Activated naive CD8-positive, alpha-beta T cell treated with anti-CD3 and anti-CD28 coated beads, Interleukin-2, amount 50 U/mL, for 24 hours (primary cell): ENCODE results near the gene OR5K2.

Experiments used
- ATAC-seq: fragments of 150-1000 bp; cut with Tn5 transposase; one replicate; pipeline ENCODE4 v1.10.0; 2021
- DNase-seq: peaks from one replicate; pipeline ENCODE4 v3.0.0; 2021
- H3K27ac Mint-ChIP-seq: one replicate; pipeline ENCODE4 v1.8.0; 2021; ENCODE audit warnings: mild to moderate bottlenecking, mixed read lengths
- H3K27me3 Mint-ChIP-seq: one replicate; pipeline ENCODE4 v1.8.0; 2021; ENCODE audit warnings: mixed read lengths
- H3K36me3 Mint-ChIP-seq: one replicate; pipeline ENCODE4 v1.8.0; 2021; ENCODE audit warnings: low read depth, mixed read lengths
- H3K4me1 Mint-ChIP-seq: one replicate; pipeline ENCODE4 v1.8.0; 2021; ENCODE audit warnings: mixed read lengths
- H3K4me3 Mint-ChIP-seq: one replicate; pipeline ENCODE4 v1.8.0; 2021; ENCODE audit warnings: mild to moderate bottlenecking, moderate library complexity, mixed read lengths
- H3K9me3 Mint-ChIP-seq: one replicate; pipeline ENCODE4 v1.8.0; 2021; ENCODE audit warnings: mixed read lengths

Gene OR5K2

GRCh38 chr3:98512576-98512975, 15.1 kb downstream of the OR5K2 start:
- no peaks in the 10 kb centered on the region for H3K9me3 Mint-ChIP-seq
- no peak overlapping the region for H3K27ac Mint-ChIP-seq
- ATAC-seq = no peak
- peaks cover 37% of the 10 kb centered on the region for H3K4me1 Mint-ChIP-seq
- peaks cover 48% of the 10 kb centered on the region for H3K36me3 Mint-ChIP-seq
- no peak overlapping the region for H3K4me3 Mint-ChIP-seq
- DNase-seq = no peak
- no peaks in the 10 kb centered on the region for H3K27me3 Mint-ChIP-seq

DNA sequence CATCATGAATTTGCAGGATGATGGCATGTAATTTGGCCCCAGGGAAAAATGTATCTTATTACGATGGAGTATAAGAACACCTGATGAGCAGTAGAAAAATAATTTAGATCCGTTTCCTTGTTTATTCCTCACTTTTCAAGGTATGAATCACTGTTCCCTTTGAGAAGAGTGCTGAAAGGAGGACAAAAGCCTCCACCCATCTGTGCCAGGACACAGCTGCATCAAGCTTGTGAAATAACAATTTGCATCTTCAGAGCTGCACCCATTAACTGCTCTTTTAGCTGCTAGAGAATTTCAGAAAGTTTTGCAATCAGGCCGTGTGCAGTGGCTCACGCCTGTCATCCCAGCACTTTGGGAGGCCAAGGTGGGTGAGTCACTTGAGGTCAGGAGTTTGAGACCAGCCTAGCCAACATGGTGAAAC, 15.6 kb downstream of the OR5K2 start:
- no peak overlapping the region for H3K27ac Mint-ChIP-seq
- DNase-seq (no peak), ATAC-seq (no peak)
- H3K9me3 Mint-ChIP-seq = no peaks in the 10 kb centered on the region
- no peaks in the 10 kb centered on the region for H3K27me3 Mint-ChIP-seq
- H3K4me3 Mint-ChIP-seq = no peak overlapping the region
- H3K36me3 Mint-ChIP-seq = peaks cover 52% of the 10 kb centered on the region
- peaks cover 43% of the 10 kb centered on the region for H3K4me1 Mint-ChIP-seq

DNA sequence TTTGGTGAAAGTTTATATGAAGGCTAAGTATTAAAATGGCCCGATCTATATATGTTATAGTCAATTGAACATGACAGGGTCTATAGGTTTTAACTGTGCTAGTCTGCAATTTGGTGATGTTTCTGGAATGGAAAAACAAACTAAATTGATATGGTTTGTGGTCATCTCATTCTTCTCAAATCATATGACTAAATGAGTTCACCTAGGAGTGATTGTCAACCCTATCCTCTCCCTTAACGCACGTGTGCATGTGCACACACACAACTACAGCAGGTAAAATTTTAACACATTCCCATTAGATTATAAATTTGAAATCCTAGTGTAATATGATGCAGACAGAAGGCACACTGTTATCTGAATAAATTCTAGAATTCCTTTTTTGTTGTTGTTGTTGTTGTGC, 16.3 kb downstream of the OR5K2 start:
- Mint-ChIP-seq H3K36me3 (peaks cover 57% of the 10 kb centered on the region), H3K9me3 (no peaks in the 10 kb centered on the region), H3K27ac (no peak overlapping the region), H3K4me3 (no peak overlapping the region), H3K4me1 (peaks cover 46% of the 10 kb centered on the region), H3K27me3 (no peaks in the 10 kb centered on the region)
- no peak for DNase-seq
- ATAC-seq = peak; percentile 70

DNA sequence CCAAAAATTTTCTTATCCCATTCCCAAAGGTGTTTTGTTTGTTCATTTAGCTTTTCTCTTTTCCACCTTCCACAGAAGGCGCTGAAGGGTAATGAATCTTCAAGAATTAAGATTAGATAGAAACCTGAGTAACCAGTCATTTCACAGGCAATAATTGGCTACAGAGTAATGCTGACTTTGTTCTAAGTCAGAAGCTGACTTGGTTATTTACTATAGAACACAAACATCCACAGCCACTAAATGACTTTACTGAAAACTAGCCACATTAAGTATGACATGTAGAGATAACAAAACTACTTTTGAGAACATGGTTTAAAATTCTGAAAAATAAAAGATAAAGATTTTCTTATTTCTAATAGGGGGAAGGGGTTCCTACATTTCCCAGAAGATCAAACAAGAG, 17.5 kb downstream of the OR5K2 start:
- Mint-ChIP-seq H3K36me3 (peaks cover 68% of the 10 kb centered on the region), H3K27ac (no peak overlapping the region), H3K27me3 (no peaks in the 10 kb centered on the region), H3K4me1 (peaks cover 58% of the 10 kb centered on the region), H3K4me3 (no peak overlapping the region), H3K9me3 (no peaks in the 10 kb centered on the region)
- DNase-seq = no peak
- no peak for ATAC-seq

DNA sequence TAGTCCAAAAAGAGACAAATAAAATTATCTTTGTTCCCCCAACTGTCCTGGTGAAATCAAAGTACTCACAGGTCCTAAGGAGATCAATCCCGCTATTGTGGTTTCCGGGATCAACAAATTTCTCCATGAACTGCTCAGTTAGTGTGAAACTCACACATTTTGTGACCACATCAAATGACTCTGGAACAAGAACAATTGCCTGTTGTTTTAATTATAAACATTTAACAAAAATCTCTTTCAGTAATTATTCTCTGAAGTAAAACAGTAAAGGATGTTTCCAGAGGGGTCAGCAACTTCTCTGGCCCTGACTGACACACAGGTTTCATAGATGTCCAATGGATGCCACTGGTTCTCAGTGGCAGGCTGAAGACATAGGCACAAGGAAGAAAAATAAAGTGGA, 21.3 kb downstream of the OR5K2 start:
- Mint-ChIP-seq H3K27me3 (no peaks in the 10 kb centered on the region), H3K27ac (peak overlapping the region; percentile 59), H3K4me1 (peaks cover 72% of the 10 kb centered on the region), H3K4me3 (peak overlapping the region; percentile 97), H3K9me3 (no peaks in the 10 kb centered on the region), H3K36me3 (peaks cover 71% of the 10 kb centered on the region)
- DNase-seq (no peak), ATAC-seq (no peak)

DNA sequence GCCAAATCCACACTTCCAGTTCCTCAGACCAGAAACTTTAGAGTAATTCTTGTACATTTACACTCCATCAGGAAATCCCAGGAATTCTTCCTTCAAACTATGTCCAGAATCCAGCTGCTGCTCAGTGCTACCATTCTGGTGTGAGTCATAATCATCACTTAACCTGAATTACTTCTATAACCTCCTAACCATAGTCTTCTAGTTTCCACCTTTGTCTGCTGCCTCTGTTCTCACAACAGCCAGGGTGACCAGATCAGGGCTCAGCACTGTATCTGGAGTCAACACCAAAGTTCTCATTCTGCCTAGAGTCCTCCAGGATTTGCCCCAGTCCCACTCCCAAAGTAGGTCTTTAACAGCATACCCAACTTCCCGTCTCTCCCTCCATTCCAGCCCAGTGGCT, 21.9 kb downstream of the OR5K2 start:
- H3K4me3 Mint-ChIP-seq = peak overlapping the region; percentile 97
- H3K36me3 Mint-ChIP-seq = peaks cover 67% of the 10 kb centered on the region
- ATAC-seq = no peak
- DNase-seq = no peak
- peaks cover 68% of the 10 kb centered on the region for H3K4me1 Mint-ChIP-seq
- H3K27ac Mint-ChIP-seq = peak overlapping the region; percentile 59
- H3K27me3 Mint-ChIP-seq = no peaks in the 10 kb centered on the region
- no peaks in the 10 kb centered on the region for H3K9me3 Mint-ChIP-seq

- H3K36me3 Mint-ChIP-seq = peaks cover 45% of the 10 kb centered on the region
- no peaks in the 10 kb centered on the region for H3K9me3 Mint-ChIP-seq
- H3K27ac Mint-ChIP-seq = peak overlapping the region; percentile 93
- peaks cover 67% of the 10 kb centered on the region for H3K4me1 Mint-ChIP-seq
- H3K4me3 Mint-ChIP-seq = peak overlapping the region; percentile 97
- peak; percentile 52 for DNase-seq
- ATAC-seq = peak; percentile 53
- H3K27me3 Mint-ChIP-seq = no peaks in the 10 kb centered on the region
These were observed 24.5 kb downstream of the OR5K2 start for GRCh38 chr3:98521897-98522543.

- Mint-ChIP-seq H3K4me3 (peak within 1 kb of the TSS; percentile 97), H3K27me3 (no peaks in the 10 kb centered on the region), H3K9me3 (no peaks in the 10 kb centered on the region), H3K36me3 (peaks cover 45% of the 10 kb centered on the region), H3K4me1 (peaks cover 67% of the 10 kb centered on the region), H3K27ac (peak within 1 kb of the TSS; percentile 93)
- DNase-seq = peak; percentile 93
- ATAC-seq = peak; percentile 97
These were observed 25.2 kb downstream of the OR5K2 start, which contains the start of gene CLDND1 for GRCh38 chr3:98522544-98523281. TSS of gene CLDND1 (minus strand) at chr3:98522902. CDS start at chr3:98521424, 1,478 bp downstream.

- Mint-ChIP-seq H3K9me3 (no peaks in the 10 kb centered on the region), H3K27ac (no peak overlapping the region), H3K36me3 (peaks cover 17% of the 10 kb centered on the region), H3K4me1 (peaks cover 43% of the 10 kb centered on the region), H3K4me3 (no peak overlapping the region), H3K27me3 (no peaks in the 10 kb centered on the region)
- ATAC-seq (no peak), DNase-seq (no peak)
These were observed 28.0 kb downstream of the OR5K2 start for GRCh38 chr3:98525494-98525893.

GRCh38 chr3:98528474-98529346, 31.2 kb downstream of the OR5K2 start:
- H3K36me3 Mint-ChIP-seq = peaks cover 7% of the 10 kb centered on the region
- H3K27ac Mint-ChIP-seq = no peak overlapping the region
- ATAC-seq (no peak), DNase-seq (no peak)
- H3K4me1 Mint-ChIP-seq = peaks cover 41% of the 10 kb centered on the region
- H3K9me3 Mint-ChIP-seq = no peaks in the 10 kb centered on the region
- H3K4me3 Mint-ChIP-seq = no peak overlapping the region
- H3K27me3 Mint-ChIP-seq = no peaks in the 10 kb centered on the region

DNA sequence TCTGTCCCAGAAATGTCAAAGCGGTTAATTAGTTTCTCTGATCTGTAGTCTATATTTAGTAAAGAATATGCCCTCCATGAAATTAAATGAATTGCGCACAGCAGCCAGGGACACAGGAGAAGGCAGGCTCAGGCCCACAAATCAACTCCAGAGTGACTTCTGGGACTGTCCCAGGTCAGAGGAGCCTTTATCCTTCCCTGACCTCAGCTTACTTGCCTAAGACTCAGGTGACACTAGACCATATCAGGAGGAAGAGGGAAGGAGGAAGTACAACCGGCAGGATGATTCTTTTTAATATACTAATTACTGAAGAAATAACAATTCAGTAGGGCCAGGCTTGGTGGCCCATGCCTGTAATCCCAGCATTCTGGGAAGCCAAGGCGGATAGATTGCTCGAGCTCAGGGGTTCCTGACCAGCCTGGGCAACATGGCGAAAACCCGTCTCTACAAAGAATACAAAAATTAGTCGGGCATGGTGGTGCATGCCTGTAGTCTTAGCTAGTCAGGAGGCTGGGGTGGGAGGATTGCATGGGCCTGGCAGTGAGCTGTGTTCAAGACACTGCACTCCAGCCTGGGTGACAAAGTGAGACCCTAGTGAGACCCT, 32.5 kb downstream of the OR5K2 start:
- DNase-seq = no peak
- Mint-ChIP-seq H3K27me3 (no peaks in the 10 kb centered on the region), H3K27ac (no peak overlapping the region), H3K4me1 (peaks cover 36% of the 10 kb centered on the region), H3K9me3 (no peaks in the 10 kb centered on the region), H3K36me3 (peaks cover 7% of the 10 kb centered on the region), H3K4me3 (peak overlapping the region; percentile 28)
- no peak for ATAC-seq

DNA sequence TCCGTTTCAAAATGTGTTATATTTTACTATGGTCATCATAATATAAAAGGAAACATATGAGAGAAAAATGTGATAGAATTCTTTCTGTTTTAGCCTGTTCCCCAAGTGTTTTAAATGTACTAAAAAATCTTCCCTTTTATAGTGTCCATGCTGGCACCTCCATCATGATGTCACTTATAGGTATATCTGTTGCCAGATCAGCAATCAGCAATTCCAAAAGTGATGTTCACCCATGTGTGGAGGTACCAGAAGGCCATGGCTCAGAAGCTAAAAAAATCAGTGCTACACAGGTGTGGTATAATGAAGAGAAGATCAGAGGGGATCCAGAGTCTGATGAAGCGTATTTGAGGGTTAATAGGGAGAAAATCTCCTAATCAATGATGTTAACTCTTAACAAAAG, 33.2 kb downstream of the OR5K2 start:
- Mint-ChIP-seq H3K4me1 (peaks cover 30% of the 10 kb centered on the region), H3K27me3 (no peaks in the 10 kb centered on the region), H3K36me3 (peaks cover 7% of the 10 kb centered on the region), H3K9me3 (no peaks in the 10 kb centered on the region), H3K27ac (no peak overlapping the region), H3K4me3 (no peak overlapping the region)
- ATAC-seq (no peak), DNase-seq (no peak)

DNA sequence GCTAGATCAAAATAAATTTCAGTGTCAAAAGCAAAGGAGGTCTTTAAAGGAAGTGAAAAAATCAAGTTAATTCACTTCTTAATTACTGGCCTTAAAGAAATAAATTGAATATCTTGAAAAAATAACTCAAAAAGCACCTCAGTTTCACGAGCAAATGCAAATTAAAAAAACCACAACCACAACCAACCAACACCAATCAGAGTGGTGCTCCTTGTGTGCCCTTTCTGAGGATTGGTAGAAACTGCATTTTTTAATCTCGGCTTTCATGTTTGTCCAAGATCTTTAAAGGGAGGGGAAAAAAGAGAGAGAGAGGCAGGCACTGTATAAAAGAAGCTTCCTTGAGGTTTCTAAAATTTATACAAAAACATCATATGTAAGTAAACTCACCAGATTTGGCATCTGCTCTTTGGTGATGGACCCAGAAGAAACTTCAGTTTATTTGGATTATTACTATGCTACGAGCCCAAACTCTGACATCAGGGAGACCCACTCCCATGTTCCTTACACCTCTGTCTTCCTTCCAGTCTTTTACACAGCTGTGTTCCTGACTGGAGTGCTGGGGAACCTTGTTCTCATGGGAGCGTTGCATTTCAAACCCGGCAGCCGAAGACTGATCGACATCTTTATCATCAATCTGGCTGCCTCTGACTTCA, 34.3 kb downstream of the OR5K2 start, which contains the start of gene GPR15:
Gene GPR15, plus strand, starts transcription at position 357 of the 653 bp plus-strand sequence. Its CDS starts 56 bp downstream, at position 413.
- H3K36me3 Mint-ChIP-seq = peaks cover 7% of the 10 kb centered on the region
- peak within 1 kb of the TSS; percentile 29 for H3K27ac Mint-ChIP-seq
- H3K4me3 Mint-ChIP-seq = peak within 1 kb of the TSS; percentile 62
- no peaks in the 10 kb centered on the region for H3K9me3 Mint-ChIP-seq
- H3K4me1 Mint-ChIP-seq = peaks cover 35% of the 10 kb centered on the region
- no peaks in the 10 kb centered on the region for H3K27me3 Mint-ChIP-seq
- ATAC-seq (no peak), DNase-seq (no peak)

DNA sequence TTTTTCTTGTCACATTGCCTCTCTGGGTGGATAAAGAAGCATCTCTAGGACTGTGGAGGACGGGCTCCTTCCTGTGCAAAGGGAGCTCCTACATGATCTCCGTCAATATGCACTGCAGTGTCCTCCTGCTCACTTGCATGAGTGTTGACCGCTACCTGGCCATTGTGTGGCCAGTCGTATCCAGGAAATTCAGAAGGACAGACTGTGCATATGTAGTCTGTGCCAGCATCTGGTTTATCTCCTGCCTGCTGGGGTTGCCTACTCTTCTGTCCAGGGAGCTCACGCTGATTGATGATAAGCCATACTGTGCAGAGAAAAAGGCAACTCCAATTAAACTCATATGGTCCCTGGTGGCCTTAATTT, 34.8 kb downstream of the OR5K2 start:
- H3K36me3 Mint-ChIP-seq = peaks cover 7% of the 10 kb centered on the region
- no peak for ATAC-seq
- no peak overlapping the region for H3K27ac Mint-ChIP-seq

More for the DNA sequence above, 34.8 kb downstream of the OR5K2 start:
- H3K4me3 Mint-ChIP-seq = peak overlapping the region; percentile 62
- DNase-seq = no peak
- no peaks in the 10 kb centered on the region for H3K9me3 Mint-ChIP-seq
- no peaks in the 10 kb centered on the region for H3K27me3 Mint-ChIP-seq
- H3K4me1 Mint-ChIP-seq = peaks cover 37% of the 10 kb centered on the region
